GM12878 (cell line): ENCODE data around the gene MAD1L1. TPM values are rescaled to one million over a fixed set of nuclear protein-coding genes. Genes with fewer than 3 reads are reported as not detected.

ENCODE experiments used
- ATAC-seq: fragments of 200-7000 bp; cut with Tn5 transposase; 3 replicates; pipeline ENCODE4 v1.9.1; 2020; ENCODE audit warnings: mild to moderate bottlenecking, moderate library complexity
- BruUV-seq: library from RNA; stranded (reverse); fragments of 400-500 nt; replicated peaks from 2 replicates; lab custom pipeline; 2021; lab: Mats Ljungman, UMichigan
- CTCF ChIA-PET: fragments of 300-600 bp; sonication (Branson Sonifier 250); formaldehyde crosslinking; extraction: SDS; loops from one replicate; lab custom pipeline; 2021; ENCODE audit warnings: inconsistent platforms; lab: Yijun Ruan, JAX
- POLR2A ChIA-PET: fragments of 350-600 bp; formaldehyde crosslinking; extraction: SDS; loops from one replicate; lab custom pipeline; 2021; ENCODE audit warnings: inconsistent platforms; lab: Charles Lee
- RAD21 ChIA-PET: fragments of 300-600 bp; sonication (Branson Sonifier 250); formaldehyde crosslinking; loops from one replicate; lab custom pipeline; 2023; ENCODE audit warnings: antibody characterized with exemption; ENCODE audit not compliant: unreplicated experiment; lab: Charles Lee
- SMC1A ChIA-PET: fragments of 300-600 bp; sonication (Branson Sonifier 250); formaldehyde crosslinking; loops from one replicate; lab custom pipeline; 2023; ENCODE audit not compliant: unreplicated experiment, uncharacterized antibody; lab: Charles Lee
- DNase-seq: peaks from one replicate; pipeline ENCODE4 v3.0.0-alpha.2; 2011; ENCODE audit warnings: low read depth, low spot score
- FAIRE-seq: peaks from 3 replicates; lab custom pipeline; 2011; peaks lifted over from hg19 to GRCh38; lab: Jason Lieb, UNC
- H2AFZ ChIP-seq: 2 replicates; pipeline ENCODE4 v1.6.0; 2011; ENCODE audit warnings: low read depth, low read length, control low read depth; ENCODE audit not compliant: control insufficient read depth
- H3K27ac ChIP-seq: 2 replicates; pipeline ENCODE4 v1.5.1; 2011; ENCODE audit warnings: control low read depth; ENCODE audit not compliant: control insufficient read depth, insufficient read depth
- H3K27me3 ChIP-seq, 2 experiments: replicated peaks in 1 of 2; 2 replicates each; pipeline versions ENCODE4 v1.6.0 to v1.6.1; 2011; ENCODE audit warnings: low read length in 1 of 2; ENCODE audit not compliant: control insufficient read depth in 2 of 2, insufficient read depth in 2 of 2
- H3K36me3 ChIP-seq, 2 experiments: 2 replicates each; pipeline ENCODE4 v1.5.1; 2011; ENCODE audit warnings: low read length in 1 of 2; ENCODE audit not compliant: control insufficient read depth in 2 of 2, insufficient read depth in 2 of 2
- H3K4me1 ChIP-seq: 2 replicates; pipeline ENCODE4 v1.6.1; 2011; ENCODE audit warnings: mild to moderate bottlenecking, low read length, moderate library complexity, mixed read lengths; ENCODE audit not compliant: control insufficient read depth, insufficient read depth
- H3K4me2 ChIP-seq: 2 replicates; pipeline ENCODE4 v1.6.0; 2011; ENCODE audit warnings: control low read depth; ENCODE audit not compliant: control insufficient read depth, insufficient read depth
- H3K4me3 ChIP-seq: fragments of 200-600 bp; sonication (generic); 2 replicates; pipeline ENCODE4 v1.5.1; 2016
- H3K79me2 ChIP-seq: 2 replicates; pipeline ENCODE4 v1.6.0; 2011; ENCODE audit warnings: low read length; ENCODE audit not compliant: control insufficient read depth, insufficient read depth
- H3K9ac ChIP-seq: 2 replicates; pipeline ENCODE4 v1.8.0; 2011; ENCODE audit warnings: low read length, control low read depth, mixed read lengths; ENCODE audit not compliant: control insufficient read depth, insufficient read depth
- H3K9me3 ChIP-seq: replicated peaks from 3 replicates; pipeline ENCODE4 v1.5.1; 2011; ENCODE audit warnings: mild to moderate bottlenecking, low read length; ENCODE audit not compliant: control insufficient read depth, insufficient read depth
- H4K20me1 ChIP-seq: 2 replicates; pipeline ENCODE4 v1.6.0; 2011; ENCODE audit not compliant: control insufficient read depth, insufficient read depth
- CEBPB ChIP-seq, 2 experiments: fragments of 150-350 bp in 1 of 2; IDR thresholded peaks; 2 replicates each; pipeline ENCODE4 v1.6.1; 2012 to 2014; ENCODE audit warnings: low read depth in 2 of 2, low read length in 2 of 2, borderline replicate concordance in 1 of 2, inconsistent platforms in 1 of 2
- CHD1 ChIP-seq: IDR thresholded peaks from 2 replicates; pipeline ENCODE4 v1.6.1; 2012; ENCODE audit warnings: low read depth, low read length, improper control_type of control experiment
- EP300 ChIP-seq, 2 experiments: fragments of 150-350 bp in 1 of 2; IDR thresholded peaks; 2 replicates each; pipeline ENCODE4 v1.6.1; 2011 to 2012; ENCODE audit warnings: low read depth in 2 of 2, low read length in 2 of 2, borderline replicate concordance in 1 of 2, improper control_type of control experiment in 1 of 2, inconsistent platforms in 1 of 2; ENCODE audit not compliant: control insufficient read depth in 1 of 2
- FOXK2 ChIP-seq: fragments of 450-650 bp; IDR thresholded peaks from 2 replicates; pipeline ENCODE4 v1.6.1; 2017; ENCODE audit warnings: mild to moderate bottlenecking, moderate library complexity
- HDAC2 ChIP-seq: fragments of 200-600 bp; sonication (generic); IDR thresholded peaks from 2 replicates; pipeline ENCODE4 v1.6.1; 2017
- IKZF1 ChIP-seq: fragments of 450-650 bp; conservative IDR thresholded peaks from 2 replicates; pipeline ENCODE4 v1.6.1; 2017; ENCODE audit warnings: antibody characterized with exemption, mild to moderate bottlenecking
- MTA3 ChIP-seq: IDR thresholded peaks from 2 replicates; pipeline ENCODE4 v1.6.1; 2012; ENCODE audit warnings: low read length, inconsistent platforms, borderline replicate concordance
- MYB ChIP-seq: fragments of 150-350 bp; IDR thresholded peaks from 2 replicates; pipeline ENCODE4 v1.6.1; 2014; ENCODE audit warnings: mild to moderate bottlenecking, low read depth, low read length, borderline replicate concordance
- NBN ChIP-seq: fragments of 450-650 bp; IDR thresholded peaks from 2 replicates; pipeline ENCODE4 v1.6.1; 2016
- NR2C2 ChIP-seq: IDR thresholded peaks from 2 replicates; pipeline ENCODE4 v1.6.1; 2011; ENCODE audit warnings: borderline replicate concordance, low read depth; ENCODE audit not compliant: control insufficient read depth, insufficient read length
- PAX5 ChIP-seq: IDR thresholded peaks from 2 replicates; pipeline ENCODE4 v1.6.1; 2011; ENCODE audit warnings: low read depth, low read length, borderline replicate concordance
- RAD51 ChIP-seq: fragments of 450-650 bp; IDR thresholded peaks from 2 replicates; pipeline ENCODE4 v1.6.1; 2016; ENCODE audit warnings: moderate library complexity, mild to moderate bottlenecking, inconsistent platforms
- TBL1XR1 ChIP-seq: IDR thresholded peaks from 2 replicates; pipeline ENCODE4 v1.6.1; 2012; ENCODE audit warnings: low read depth, low read length, improper control_type of control experiment
- ZNF207 ChIP-seq: fragments of 450-650 bp; IDR thresholded peaks from 2 replicates; pipeline ENCODE4 v1.6.1; 2014; ENCODE audit warnings: antibody characterized with exemption, mild to moderate bottlenecking, borderline replicate concordance
- ZNF622 ChIP-seq: fragments of 450-650 bp; IDR thresholded peaks from 2 replicates; pipeline ENCODE4 v1.6.1; 2017; ENCODE audit warnings: mild to moderate bottlenecking, inconsistent platforms
- ZSCAN29 ChIP-seq: fragments of 450-650 bp; IDR thresholded peaks from 2 replicates; pipeline ENCODE4 v1.6.1; 2017; ENCODE audit warnings: mild to moderate bottlenecking, moderate library complexity
- WGBS: methylation state at CpG from one replicate; pipeline ENCODE4 v1.1.6; 2016; ENCODE audit warnings: low lambda C conversion rate; ENCODE audit not compliant: insufficient replicate concordance, insufficient coverage; ENCODE audit errors: missing lambda C conversion rate; 5-methylcytosine and 5-hydroxymethylcytosine counted together
- in situ Hi-C: fragments of 300-500 bp; cut with MboI; formaldehyde crosslinking; loops from 9 replicates; pipeline ENCODE4 v1.14.3; 2018; ENCODE audit warnings: mixed read lengths
- intact Hi-C: fragments of 100-400 bp; cut with micrococcal nuclease; formaldehyde crosslinking; loops from one replicate; pipeline ENCODE4 v1.14.2; 2022; ENCODE audit not compliant: unreplicated experiment
- polyA plus RNA-seq, 11 experiments: library from polyadenylated mRNA; depleted of rRNA in 4 of 11; unstranded in 6 of 11; stranded (reverse) in 5 of 11; fragments of >200 nt; fragmentation: Nextera tagmentation in 4 of 11; fragmentation: Illumina TruSeq in 1 of 11; extraction: Ambion mirVana in 4 of 11; extraction: Trizol in 1 of 11; gene quantifications; 1 replicate in 1 of 11; 2 replicates in 10 of 11; pipeline versions ENCODE4 v1.2.1 to v1.2.3, GENCODE V29; 2011 to 2016; ENCODE audit warnings: inconsistent platforms in 2 of 11, missing spikeins in 2 of 11, low read depth in 1 of 11
- total RNA-seq, 4 experiments: library from RNA; depleted of rRNA in 3 of 4; stranded (reverse); fragments of >200 nt in 3 of 4; fragmentation: Illumina TruSeq in 1 of 4; extraction: Trizol in 1 of 4; gene quantifications; 2 replicates each; pipeline versions ENCODE4 v1.2.1 to v1.2.3, GENCODE V29; 2013 to 2021
- TF ChIP-seq, protein P1 (sequence below): fragments of 450-650 bp; IDR thresholded peaks from 2 replicates; pipeline ENCODE4 v1.6.1; 2016; ENCODE audit warnings: mild to moderate bottlenecking, moderate library complexity, borderline replicate concordance
- TF ChIP-seq, protein P2 (sequence below): IDR thresholded peaks from 2 replicates; pipeline ENCODE4 v1.6.1; 2012; ENCODE audit warnings: low read depth, low read length, improper control_type of control experiment

MAD1L1 gene
- total and polyA plus RNA-seq, 10 of the 15 experiments (the other 5 are each of a cell fraction or from before 2014, with no cell fraction given) = 2.2 to 76.8 (median 38.3) TPM

DNA sequence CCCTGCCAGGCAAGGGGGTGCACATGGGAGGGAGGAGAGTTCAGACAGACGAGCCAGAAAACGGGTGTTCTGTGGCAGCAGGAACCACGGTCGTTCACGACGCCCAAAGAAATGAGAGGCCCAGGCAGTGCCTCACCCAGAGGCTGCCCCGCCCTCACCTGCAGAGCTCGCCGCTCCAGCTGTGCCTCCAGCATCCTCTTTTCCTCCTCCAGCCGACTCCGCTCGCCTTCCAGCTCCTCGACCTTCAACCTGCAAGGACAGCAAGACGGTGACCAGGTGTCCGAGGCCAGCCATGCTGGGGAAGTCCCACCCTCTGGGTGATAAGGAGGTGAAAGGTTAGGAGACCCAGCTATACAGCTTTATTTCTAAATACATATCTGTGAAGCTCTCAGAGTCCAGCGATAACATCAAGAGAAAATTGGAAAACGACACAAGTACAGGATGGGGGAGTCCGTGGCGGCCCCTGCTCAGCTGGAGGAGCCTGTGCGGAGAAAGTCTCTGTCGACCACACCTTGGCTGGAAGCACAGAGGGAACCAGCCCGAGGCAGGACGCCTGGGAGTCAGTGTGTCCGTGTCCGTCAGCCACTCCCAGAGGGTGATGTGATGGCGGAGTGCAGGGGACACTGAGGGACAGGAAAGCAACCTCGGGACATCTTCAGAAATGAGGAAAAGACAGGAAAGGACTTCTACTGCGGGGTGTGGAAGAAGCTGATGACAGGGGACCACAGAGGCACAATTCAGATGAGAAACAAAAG is 275.1 kb downstream of the MAD1L1 start (continued):
- TF ChIP-seq, protein P1, sequence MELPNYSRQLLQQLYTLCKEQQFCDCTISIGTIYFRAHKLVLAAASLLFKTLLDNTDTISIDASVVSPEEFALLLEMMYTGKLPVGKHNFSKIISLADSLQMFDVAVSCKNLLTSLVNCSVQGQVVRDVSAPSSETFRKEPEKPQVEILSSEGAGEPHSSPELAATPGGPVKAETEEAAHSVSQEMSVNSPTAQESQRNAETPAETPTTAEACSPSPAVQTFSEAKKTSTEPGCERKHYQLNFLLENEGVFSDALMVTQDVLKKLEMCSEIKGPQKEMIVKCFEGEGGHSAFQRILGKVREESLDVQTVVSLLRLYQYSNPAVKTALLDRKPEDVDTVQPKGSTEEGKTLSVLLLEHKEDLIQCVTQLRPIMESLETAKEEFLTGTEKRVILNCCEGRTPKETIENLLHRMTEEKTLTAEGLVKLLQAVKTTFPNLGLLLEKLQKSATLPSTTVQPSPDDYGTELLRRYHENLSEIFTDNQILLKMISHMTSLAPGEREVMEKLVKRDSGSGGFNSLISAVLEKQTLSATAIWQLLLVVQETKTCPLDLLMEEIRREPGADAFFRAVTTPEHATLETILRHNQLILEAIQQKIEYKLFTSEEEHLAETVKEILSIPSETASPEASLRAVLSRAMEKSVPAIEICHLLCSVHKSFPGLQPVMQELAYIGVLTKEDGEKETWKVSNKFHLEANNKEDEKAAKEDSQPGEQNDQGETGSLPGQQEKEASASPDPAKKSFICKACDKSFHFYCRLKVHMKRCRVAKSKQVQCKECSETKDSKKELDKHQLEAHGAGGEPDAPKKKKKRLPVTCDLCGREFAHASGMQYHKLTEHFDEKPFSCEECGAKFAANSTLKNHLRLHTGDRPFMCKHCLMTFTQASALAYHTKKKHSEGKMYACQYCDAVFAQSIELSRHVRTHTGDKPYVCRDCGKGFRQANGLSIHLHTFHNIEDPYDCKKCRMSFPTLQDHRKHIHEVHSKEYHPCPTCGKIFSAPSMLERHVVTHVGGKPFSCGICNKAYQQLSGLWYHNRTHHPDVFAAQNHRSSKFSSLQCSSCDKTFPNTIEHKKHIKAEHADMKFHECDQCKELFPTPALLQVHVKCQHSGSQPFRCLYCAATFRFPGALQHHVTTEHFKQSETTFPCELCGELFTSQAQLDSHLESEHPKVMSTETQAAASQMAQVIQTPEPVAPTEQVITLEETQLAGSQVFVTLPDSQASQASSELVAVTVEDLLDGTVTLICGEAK = no peak
- TF ChIP-seq PAX5 (no peak), TBL1XR1 (no peak), MYB (no peak)

DNA sequence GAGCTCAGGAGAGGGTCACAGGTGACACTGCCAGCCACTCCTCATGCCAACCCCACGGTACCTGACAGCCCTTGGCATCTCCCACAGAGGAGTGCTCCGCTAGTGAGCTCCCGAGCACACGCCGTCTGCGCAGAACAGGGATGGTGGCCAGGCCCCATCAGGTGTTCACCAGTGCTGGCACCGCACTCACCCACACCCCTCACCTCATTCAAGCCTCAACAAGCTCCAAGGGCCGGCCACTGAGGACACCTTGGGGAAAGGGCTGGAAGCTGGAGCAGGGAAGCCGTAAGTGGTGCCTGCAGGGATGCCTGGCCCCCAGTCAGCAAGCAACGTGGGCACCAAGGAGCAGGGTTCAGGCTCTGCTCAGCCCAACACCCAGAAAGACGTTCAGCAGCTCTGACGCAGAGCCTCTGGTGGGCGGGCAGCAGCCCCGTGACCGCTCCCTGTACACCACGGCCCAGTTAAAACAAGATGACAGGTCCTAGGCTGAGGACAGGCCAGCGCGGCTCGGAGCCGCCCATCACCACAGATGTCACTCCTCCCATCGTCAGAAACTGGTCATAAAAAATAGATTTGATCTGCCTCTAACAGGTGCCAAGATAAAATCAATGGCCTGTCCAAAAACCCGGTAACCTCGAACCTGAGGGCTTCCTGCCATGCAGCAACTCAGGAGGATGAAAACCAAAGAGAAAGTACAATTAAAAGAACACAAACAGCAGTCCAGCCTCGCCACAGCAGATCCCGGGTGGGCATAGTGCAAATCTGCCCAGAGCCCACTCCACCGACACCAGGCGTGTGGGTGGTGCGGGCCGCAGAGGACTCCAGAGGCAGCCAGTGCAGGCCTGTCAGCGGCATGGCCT is 275.9 kb downstream of the MAD1L1 start:
- H3K9me3 ChIP-seq = peaks cover 9% of the 10 kb centered on the region
- in situ Hi-C loops (no loop called here), intact Hi-C loops (no loop called here)
- no peak overlapping the region for H3K27ac ChIP-seq
- FAIRE-seq (no peak), ATAC-seq (no peak), DNase-seq (no peak)
- POLR2A ChIA-PET = no interaction called here
- H3K4me1 ChIP-seq = no peaks in the 10 kb centered on the region
- H3K4me3 ChIP-seq = no peak overlapping the region
- no peaks in the 10 kb centered on the region for H3K27me3 ChIP-seq
- no peak overlapping the region for H2AFZ ChIP-seq
- SMC1A ChIA-PET = no interaction called here
- CTCF ChIA-PET = no interaction called here
- H3K36me3 ChIP-seq = peaks cover 0 to 6% of the 10 kb centered on the region in 2 experiments; a peak in 2 of 4 replicates
- 92% methylated on average over 30 of the region's 30 CpGs for WGBS
- no peak overlapping the region for H3K9ac ChIP-seq
- H3K79me2 ChIP-seq = no peaks in the 10 kb centered on the region
- RAD21 ChIA-PET = no interaction called here
- H3K4me2 ChIP-seq = no peak overlapping the region
- H4K20me1 ChIP-seq = no peaks in the 10 kb centered on the region
- no TSS peak for BruUV-seq
- TF ChIP-seq EP300 (IDR thresholded peaks at IDR 0.05; ENCODE audit: borderline replicate concordance in 1 of 2, control insufficient read depth in 1 of 2, low read depth in 2 of 2, low read length in 2 of 2) (no peak), ZNF207 (no peak), HDAC2 (no peak), FOXK2 (no peak), ZSCAN29 (no peak), NBN (no peak), CEBPB (IDR thresholded peaks at IDR 0.05; ENCODE audit: borderline replicate concordance in 1 of 2, low read depth in 2 of 2, low read length in 2 of 2) (no peak), NR2C2 (no peak), CHD1 (no peak), MTA3 (no peak), IKZF1 (no peak), ZNF622 (no peak), RAD51 (no peak)
- TF ChIP-seq, protein P2, sequence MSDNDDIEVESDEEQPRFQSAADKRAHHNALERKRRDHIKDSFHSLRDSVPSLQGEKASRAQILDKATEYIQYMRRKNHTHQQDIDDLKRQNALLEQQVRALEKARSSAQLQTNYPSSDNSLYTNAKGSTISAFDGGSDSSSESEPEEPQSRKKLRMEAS = no peak
